ENCODE measurements around the gene PRR5.
A peak's percentile ranks its signal among the peaks of the same experiment; 100 is the strongest.
"Not testable (repeated sequence)": the region's sequence is repeated elsewhere in the genome, so short reads cannot be mapped to it uniquely, and the experiment has no call there.

The PRR5 gene

GRCh38 chr22:44738347-44738715 lies 36.3 kb downstream of the PRR5 start:
- H3K27me3 ChIP-seq (replicated peaks) = no peaks in the 10 kb centered on the region
- TF ChIP-seq CTCF (IDR thresholded peaks at IDR 0.05; ENCODE audit: low read depth, low read length, missing control alignments) = no peak
- in situ Hi-C loops (cut with HindIII; ENCODE audit: low pct_ligation_motif_present, low sequenced_read_pairs) = no loop called here

GRCh38 chr22:44739024-44739423 lies 37.0 kb downstream of the PRR5 start:
- H3K36me3 ChIP-seq (replicated peaks) = no peaks in the 10 kb centered on the region
- TF ChIP-seq CTCF (IDR thresholded peaks at IDR 0.05; ENCODE audit: low read depth, low read length, missing control alignments) = no peak
- no peak overlapping the region for H3K27ac ChIP-seq
- DNase-seq = no peak
- H3K27me3 ChIP-seq (replicated peaks) = no peaks in the 10 kb centered on the region
- no peak overlapping the region for H3K4me3 ChIP-seq (ENCODE audit: low read depth, low read length)
- in situ Hi-C loops (cut with HindIII; ENCODE audit: low pct_ligation_motif_present, low sequenced_read_pairs) = no loop called here

More at GRCh38 chr22:44738347-44738715, 36.3 kb downstream of the PRR5 start:
- no peak for DNase-seq
- H3K4me3 ChIP-seq (ENCODE audit: low read depth, low read length) = no peak overlapping the region
- no peak overlapping the region for H3K27ac ChIP-seq
- H3K36me3 ChIP-seq (replicated peaks) = no peaks in the 10 kb centered on the region

GRCh38 chr22:44739666-44740065 lies 37.7 kb downstream of the PRR5 start:
- peak; percentile 46 for DNase-seq
- H3K27me3 ChIP-seq (replicated peaks); in situ Hi-C loops (cut with HindIII; ENCODE audit: low pct_ligation_motif_present, low sequenced_read_pairs): not testable (repeated sequence)

GRCh38 chr22:44740307-44740706 lies 38.3 kb downstream of the PRR5 start:
- no peak overlapping the region for H3K27ac ChIP-seq
- no peaks in the 10 kb centered on the region for H3K36me3 ChIP-seq (replicated peaks)
- no peak for DNase-seq
- in situ Hi-C loops (cut with HindIII; ENCODE audit: low pct_ligation_motif_present, low sequenced_read_pairs) = no loop called here
- TF ChIP-seq CTCF (IDR thresholded peaks at IDR 0.05; ENCODE audit: low read depth, low read length, missing control alignments) = no peak
- no peaks in the 10 kb centered on the region for H3K27me3 ChIP-seq (replicated peaks)
- H3K4me3 ChIP-seq (ENCODE audit: low read depth, low read length) = no peak overlapping the region

More at GRCh38 chr22:44739666-44740065, 37.7 kb downstream of the PRR5 start:
- not testable (repeated sequence) for H3K36me3 ChIP-seq (replicated peaks); H3K27ac ChIP-seq; H3K4me3 ChIP-seq (ENCODE audit: low read depth, low read length)

- H3K4me3 ChIP-seq (ENCODE audit: low read depth, low read length) = no peak overlapping the region
- DNase-seq = no peak
- TF ChIP-seq CTCF (IDR thresholded peaks at IDR 0.05; ENCODE audit: low read depth, low read length, missing control alignments) = no peak
- H3K36me3 ChIP-seq (replicated peaks) = no peaks in the 10 kb centered on the region
- H3K27me3 ChIP-seq (replicated peaks) = no peaks in the 10 kb centered on the region
- H3K27ac ChIP-seq = no peak overlapping the region
- in situ Hi-C loops (cut with HindIII; ENCODE audit: low pct_ligation_motif_present, low sequenced_read_pairs) = no loop called here
These were observed 39.9 kb downstream of the PRR5 start for GRCh38 chr22:44741929-44742328.

- H3K36me3 ChIP-seq (replicated peaks) = no peaks in the 10 kb centered on the region
- TF ChIP-seq CTCF (IDR thresholded peaks at IDR 0.05; ENCODE audit: low read depth, low read length, missing control alignments) = no peak
- no peak overlapping the region for H3K4me3 ChIP-seq (ENCODE audit: low read depth, low read length)
- H3K27ac ChIP-seq = no peak overlapping the region
- DNase-seq = no peak
- in situ Hi-C loops (cut with HindIII; ENCODE audit: low pct_ligation_motif_present, low sequenced_read_pairs) = no loop called here
- H3K27me3 ChIP-seq (replicated peaks) = no peaks in the 10 kb centered on the region
These were observed 41.2 kb downstream of the PRR5 start for GRCh38 chr22:44743247-44743646.
